ENCODE data around the gene OTOR.

Gene OTOR

GRCh38 chr20:16729080-16729479 lies 19.1 kb upstream of the OTOR start:
- no peak for TF ChIP-seq JUND (IDR thresholded peaks at IDR 0.05; ENCODE audit: low read depth)
- no peak for DNase-seq (ENCODE audit: low read depth in 1 of 2, low spot score in 1 of 2)
- in situ Hi-C loops (cut with HindIII; ENCODE audit: low pct_unique_long_range_greater_than_20kb, low sequenced_read_pairs), result no loop called here

- no peak for TF ChIP-seq JUND (IDR thresholded peaks at IDR 0.05; ENCODE audit: low read depth)
- peak; percentile 63 to 97 for DNase-seq (ENCODE audit: low read depth in 1 of 2, low spot score in 1 of 2)
- in situ Hi-C loops (cut with HindIII; ENCODE audit: low pct_unique_long_range_greater_than_20kb, low sequenced_read_pairs), result no loop called here
These were observed 18.3 kb upstream of the OTOR start, which contains the start of gene SNRPB2 for GRCh38 chr20:16729565-16730460. Gene SNRPB2, plus strand, starts transcription at chr20:16730026. Its CDS starts 1,677 bp downstream, at chr20:16731703.

- no peak for TF ChIP-seq JUND (IDR thresholded peaks at IDR 0.05; ENCODE audit: low read depth)
- no peak for DNase-seq (ENCODE audit: low read depth in 1 of 2, low spot score in 1 of 2)
- in situ Hi-C loops (cut with HindIII; ENCODE audit: low pct_unique_long_range_greater_than_20kb, low sequenced_read_pairs), result no loop called here
These were observed 15.5 kb upstream of the OTOR start for GRCh38 chr20:16732506-16733152.

- in situ Hi-C loops (cut with HindIII; ENCODE audit: low pct_unique_long_range_greater_than_20kb, low sequenced_read_pairs), result no loop called here
- no peak for DNase-seq (ENCODE audit: low read depth in 1 of 2, low spot score in 1 of 2)
- no peak for TF ChIP-seq JUND (IDR thresholded peaks at IDR 0.05; ENCODE audit: low read depth)
These were observed 7.6 kb upstream of the OTOR start for GRCh38 chr20:16740365-16741072.

- TF ChIP-seq JUND (IDR thresholded peaks at IDR 0.05; ENCODE audit: low read depth), result no peak
- in situ Hi-C loops (cut with HindIII; ENCODE audit: low pct_unique_long_range_greater_than_20kb, low sequenced_read_pairs), result no loop called here
- DNase-seq (ENCODE audit: low read depth in 1 of 2, low spot score in 1 of 2), result peak in 1 of 2 experiments; percentile 71
These were observed 3.9 kb upstream of the OTOR start for GRCh38 chr20:16744178-16744807.

- in situ Hi-C loops (cut with HindIII; ENCODE audit: low pct_unique_long_range_greater_than_20kb, low sequenced_read_pairs), result no loop called here
These were observed 3.0 kb upstream of the OTOR start for GRCh38 chr20:16745204-16745603.

GRCh38 chr20:16747291-16747811 lies 807 bp upstream of the OTOR start:
- peak in 1 of 2 experiments; percentile 76 for DNase-seq (ENCODE audit: low read depth in 1 of 2, low spot score in 1 of 2)
- TF ChIP-seq JUND (IDR thresholded peaks at IDR 0.05; ENCODE audit: low read depth), result no peak
- in situ Hi-C loops (cut with HindIII; ENCODE audit: low pct_unique_long_range_greater_than_20kb, low sequenced_read_pairs), result no loop called here

More at GRCh38 chr20:16745204-16745603, 3.0 kb upstream of the OTOR start:
- TF ChIP-seq JUND (IDR thresholded peaks at IDR 0.05; ENCODE audit: low read depth), result no peak
- DNase-seq (ENCODE audit: low read depth in 1 of 2, low spot score in 1 of 2), result peak in 1 of 2 experiments; percentile 79

- no peak for DNase-seq (ENCODE audit: low read depth in 1 of 2, low spot score in 1 of 2)
- in situ Hi-C loops (cut with HindIII; ENCODE audit: low pct_unique_long_range_greater_than_20kb, low sequenced_read_pairs), result no loop called here
- TF ChIP-seq JUND (IDR thresholded peaks at IDR 0.05; ENCODE audit: low read depth), result no peak
These were observed 1.4 kb downstream of the OTOR start for GRCh38 chr20:16749573-16749972.

- in situ Hi-C loops (cut with HindIII; ENCODE audit: low pct_unique_long_range_greater_than_20kb, low sequenced_read_pairs), result no loop called here
- no peak for DNase-seq (ENCODE audit: low read depth in 1 of 2, low spot score in 1 of 2)
- no peak for TF ChIP-seq JUND (IDR thresholded peaks at IDR 0.05; ENCODE audit: low read depth)
These were observed 3.9 kb downstream of the OTOR start for GRCh38 chr20:16752082-16752481.

GRCh38 chr20:16752901-16753300 lies 4.7 kb downstream of the OTOR start:
- no peak for DNase-seq (ENCODE audit: low read depth in 1 of 2, low spot score in 1 of 2)
- in situ Hi-C loops (cut with HindIII; ENCODE audit: low pct_unique_long_range_greater_than_20kb, low sequenced_read_pairs), result no loop called here
- TF ChIP-seq JUND (IDR thresholded peaks at IDR 0.05; ENCODE audit: low read depth), result no peak

- no peak for DNase-seq (ENCODE audit: low read depth in 1 of 2, low spot score in 1 of 2)
- in situ Hi-C loops (cut with HindIII; ENCODE audit: low pct_unique_long_range_greater_than_20kb, low sequenced_read_pairs), result no loop called here
- TF ChIP-seq JUND (IDR thresholded peaks at IDR 0.05; ENCODE audit: low read depth), result no peak
These were observed 10.5 kb downstream of the OTOR start for GRCh38 chr20:16758454-16759180.

All from T47D (cell line).